Stimulated activated CD4-positive, alpha-beta T cell treated with anti-CD3 and anti-CD28 coated beads, Interleukin-12 subunit alpha, Interleukin-12 subunit beta, amount 100 ng/mL, for 48 hours (primary cell): ENCODE data around the gene FTSJ3.
A peak's percentile ranks its signal among the peaks of the same experiment; 100 is the strongest.
"Not testable (repeated sequence)": the region's sequence is repeated elsewhere in the genome, so short reads cannot be mapped to it uniquely, and the experiment has no call there.

ENCODE experiments used
- DNase-seq, 3 donors: peaks; one replicate each; pipeline ENCODE4 v3.0.0-alpha.2; 2020; ENCODE audit warnings: low read depth in 2 of 3, low spot score in 1 of 3

The FTSJ3 gene

DNA sequence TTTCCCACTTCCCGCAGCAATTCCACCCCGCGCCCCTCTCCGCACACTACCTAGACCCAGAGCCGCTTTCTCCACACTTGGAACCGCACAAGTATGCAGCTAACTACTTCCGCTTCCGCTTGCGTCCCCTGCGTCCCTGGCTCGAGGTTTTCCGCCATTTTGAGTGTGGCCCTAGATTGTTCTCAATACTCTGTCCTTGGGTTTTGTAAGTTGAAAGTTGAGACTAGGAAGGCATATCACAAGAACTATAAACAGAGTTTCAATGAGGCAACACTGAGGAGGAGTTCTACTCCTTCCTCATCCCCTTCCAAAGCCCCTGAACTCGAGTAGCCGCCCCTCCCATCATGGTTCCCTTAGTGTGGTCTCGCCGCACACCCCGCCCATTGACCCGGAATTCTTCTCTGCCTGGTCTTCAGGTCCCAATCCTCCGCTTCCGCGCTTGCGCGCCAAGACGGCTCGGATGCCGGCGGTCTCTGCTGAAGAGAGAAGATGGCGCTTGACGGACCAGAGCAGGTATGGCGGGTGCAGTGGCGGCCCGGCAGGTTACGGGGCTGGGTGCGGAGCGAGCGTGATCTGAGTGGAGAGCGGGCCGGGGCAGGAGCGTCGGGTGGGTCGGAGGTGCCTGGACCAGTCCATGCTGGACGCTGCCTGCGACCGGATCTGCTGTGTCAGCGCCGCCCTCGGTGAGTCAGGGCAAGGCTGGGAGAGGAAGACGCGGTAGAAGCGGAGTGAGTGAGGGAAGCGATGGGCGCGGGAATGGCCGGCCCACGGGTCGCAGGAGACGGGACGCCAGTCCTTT is at the start of gene FTSJ3, which contains the start of gene PSMC5:
FTSJ3 (minus strand) TSS at position 662 of the 799 bp plus-strand sequence. CDS start 761 bp downstream, outside the sequence.
PSMC5 (plus strand) TSS at position 430 of the 799 bp plus-strand sequence; CDS start at position 490, 60 bp downstream.
- peak; percentile 88 to 94 (median 92) for DNase-seq

DNA sequence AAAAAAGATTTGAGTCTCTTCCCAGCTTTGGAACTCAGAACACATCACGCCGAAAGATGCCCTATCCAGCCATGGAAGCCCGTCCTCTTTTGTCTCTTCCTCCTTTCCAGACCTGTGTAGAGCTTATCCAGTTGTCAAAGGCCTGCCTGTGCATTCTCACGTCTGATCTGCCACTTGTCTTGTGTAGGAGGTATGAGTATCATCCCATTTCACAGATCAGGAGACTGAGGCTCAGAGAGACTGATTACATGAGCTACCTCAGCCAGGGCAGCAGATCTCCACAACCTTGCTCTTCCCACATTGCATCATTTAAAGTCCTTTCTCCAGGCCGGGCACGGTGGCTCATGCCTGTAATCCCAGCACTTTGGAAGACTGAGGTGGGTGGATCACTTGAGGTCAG is 47.2 kb upstream of the FTSJ3 start:
- DNase-seq, result not testable (repeated sequence)

- DNase-seq, result not testable (repeated sequence)
Measured at GRCh38 chr17:63874061-63874626, 46.7 kb upstream of the FTSJ3 start.

DNA sequence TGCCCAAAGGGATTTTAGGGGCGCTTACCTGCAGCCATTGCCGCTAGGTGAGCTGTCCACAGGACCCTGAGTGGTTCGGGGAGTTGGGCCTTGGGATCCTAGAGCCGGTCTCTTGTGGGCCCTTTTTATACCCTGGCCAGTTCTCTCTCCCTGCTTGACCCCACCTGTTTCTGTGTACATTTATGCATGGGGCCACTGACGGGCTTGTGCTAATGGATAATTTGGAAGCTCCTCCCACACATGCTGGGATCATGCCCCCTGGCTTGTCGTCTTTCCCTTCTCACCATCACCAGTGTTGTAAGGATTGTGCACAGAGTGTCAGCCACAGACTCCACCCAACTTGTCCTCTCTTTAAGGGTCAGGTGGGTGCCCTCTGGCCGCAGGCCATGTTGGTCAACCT is 46.1 kb upstream of the FTSJ3 start, which contains the start of gene CSH2:
CSH2 (minus strand) TSS at position 101 of the 400 bp plus-strand sequence; CDS start at position 38, 63 bp downstream.
- DNase-seq, result not testable (repeated sequence)

DNA sequence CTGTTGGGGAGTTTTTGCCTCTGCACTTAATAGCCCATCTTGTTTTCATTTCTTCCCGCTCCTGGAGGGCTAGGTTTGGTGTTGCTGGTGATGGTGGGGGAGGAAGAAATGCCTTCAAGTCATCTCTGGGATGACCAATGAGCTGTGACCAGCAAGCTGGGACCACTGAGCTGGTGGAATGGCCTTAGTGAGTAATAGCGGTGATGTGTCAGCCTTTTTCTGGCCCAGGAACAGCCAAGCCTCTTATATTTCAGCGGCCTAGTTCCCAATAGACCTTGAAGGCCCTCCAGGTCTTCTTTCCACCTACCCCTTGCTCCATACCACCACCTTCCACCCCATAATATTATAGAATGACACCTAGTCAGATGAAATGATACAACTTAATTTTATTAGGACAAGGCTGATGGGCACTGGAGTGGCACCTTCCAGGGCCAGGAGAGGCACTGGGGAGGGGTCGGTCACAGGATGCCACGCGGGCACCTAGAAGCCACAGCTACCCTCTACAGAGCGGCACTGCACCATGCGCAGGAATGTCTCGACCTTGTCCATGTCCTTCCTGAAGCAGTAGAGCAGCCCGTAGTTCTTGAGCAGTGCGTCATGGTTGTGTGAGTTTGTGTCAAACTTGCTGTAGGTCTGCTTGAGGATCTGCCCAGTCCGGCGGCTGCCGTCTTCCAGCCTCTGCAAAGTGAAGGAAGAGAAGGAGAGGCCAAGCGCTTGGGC is 44.3 kb upstream of the FTSJ3 start:
- not testable (repeated sequence) for DNase-seq

GRCh38 chr17:63870292-63870665 is 42.8 kb upstream of the FTSJ3 start:
- not testable (repeated sequence) for DNase-seq

GRCh38 chr17:63869491-63870291 is 42.2 kb upstream of the FTSJ3 start:
- DNase-seq, result not testable (repeated sequence)

DNA sequence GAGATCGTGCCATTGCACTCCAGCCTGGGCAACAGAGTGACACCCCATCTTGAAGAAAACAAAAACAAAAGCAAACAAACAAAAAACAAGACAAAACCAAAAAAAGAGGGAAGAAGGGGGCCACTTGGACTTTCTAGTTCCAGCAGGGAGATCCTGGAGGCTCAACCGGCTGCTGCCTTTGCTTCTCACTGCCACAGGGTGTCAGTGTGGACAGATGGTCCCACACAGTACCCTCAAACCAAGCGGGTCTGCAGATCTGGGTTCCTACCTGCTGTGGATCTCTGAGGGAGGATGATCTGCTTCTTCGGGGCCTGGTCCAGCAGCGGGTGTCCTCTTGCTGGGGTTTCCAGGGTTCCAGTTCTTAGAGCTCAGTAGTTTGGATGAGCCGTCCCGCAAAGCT is 39.2 kb upstream of the FTSJ3 start:
- not testable (repeated sequence) for DNase-seq

- no peak for DNase-seq
Measured at GRCh38 chr17:63859257-63859656, 31.8 kb upstream of the FTSJ3 start.

GRCh38 chr17:63856425-63856824 is 29.0 kb upstream of the FTSJ3 start:
- DNase-seq, result not testable (repeated sequence)

DNA sequence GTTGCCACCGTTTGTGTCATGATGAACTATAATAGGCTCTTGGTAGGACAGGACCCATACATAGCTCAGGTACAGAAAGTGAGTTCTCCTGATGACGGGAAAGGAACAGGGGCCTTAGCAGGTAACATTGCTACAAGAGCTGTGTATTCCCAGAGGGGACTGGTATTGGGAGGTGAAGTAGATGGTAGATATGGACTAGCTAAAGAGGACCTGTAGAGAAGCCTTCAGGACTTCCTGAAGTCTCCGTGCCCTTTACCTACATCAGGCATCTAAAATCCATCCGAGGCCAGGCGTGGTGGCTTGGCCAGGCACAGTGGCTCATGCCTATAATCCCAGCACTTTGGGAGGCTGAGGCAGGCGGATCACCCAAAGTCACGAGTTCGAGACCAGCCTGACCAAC is 27.7 kb upstream of the FTSJ3 start:
- no peak for DNase-seq

DNA sequence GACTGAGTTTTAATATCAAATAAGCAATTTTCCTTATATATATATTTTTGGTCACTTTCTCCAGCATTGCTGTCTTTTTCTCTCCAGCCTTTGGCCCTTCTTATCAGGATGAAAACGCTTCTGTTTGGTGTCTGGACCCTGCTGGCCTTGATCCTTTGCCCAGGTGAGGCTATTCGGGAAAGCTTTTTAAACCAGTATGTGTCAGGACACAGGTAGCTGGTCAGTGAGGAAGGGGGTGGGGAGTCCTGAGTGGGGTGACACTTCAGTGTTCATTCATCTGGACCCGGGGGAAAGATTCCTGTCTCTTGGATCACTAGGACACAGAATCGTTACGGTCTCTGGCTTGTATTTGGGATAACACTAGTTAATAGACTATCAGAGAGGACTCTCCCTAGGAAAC is 27.2 kb upstream of the FTSJ3 start:
- DNase-seq, result no peak

- no peak for DNase-seq
Measured at GRCh38 chr17:63853260-63853659, 25.8 kb upstream of the FTSJ3 start.

- no peak for DNase-seq
Measured at GRCh38 chr17:63850401-63850800, 22.9 kb upstream of the FTSJ3 start.

DNA sequence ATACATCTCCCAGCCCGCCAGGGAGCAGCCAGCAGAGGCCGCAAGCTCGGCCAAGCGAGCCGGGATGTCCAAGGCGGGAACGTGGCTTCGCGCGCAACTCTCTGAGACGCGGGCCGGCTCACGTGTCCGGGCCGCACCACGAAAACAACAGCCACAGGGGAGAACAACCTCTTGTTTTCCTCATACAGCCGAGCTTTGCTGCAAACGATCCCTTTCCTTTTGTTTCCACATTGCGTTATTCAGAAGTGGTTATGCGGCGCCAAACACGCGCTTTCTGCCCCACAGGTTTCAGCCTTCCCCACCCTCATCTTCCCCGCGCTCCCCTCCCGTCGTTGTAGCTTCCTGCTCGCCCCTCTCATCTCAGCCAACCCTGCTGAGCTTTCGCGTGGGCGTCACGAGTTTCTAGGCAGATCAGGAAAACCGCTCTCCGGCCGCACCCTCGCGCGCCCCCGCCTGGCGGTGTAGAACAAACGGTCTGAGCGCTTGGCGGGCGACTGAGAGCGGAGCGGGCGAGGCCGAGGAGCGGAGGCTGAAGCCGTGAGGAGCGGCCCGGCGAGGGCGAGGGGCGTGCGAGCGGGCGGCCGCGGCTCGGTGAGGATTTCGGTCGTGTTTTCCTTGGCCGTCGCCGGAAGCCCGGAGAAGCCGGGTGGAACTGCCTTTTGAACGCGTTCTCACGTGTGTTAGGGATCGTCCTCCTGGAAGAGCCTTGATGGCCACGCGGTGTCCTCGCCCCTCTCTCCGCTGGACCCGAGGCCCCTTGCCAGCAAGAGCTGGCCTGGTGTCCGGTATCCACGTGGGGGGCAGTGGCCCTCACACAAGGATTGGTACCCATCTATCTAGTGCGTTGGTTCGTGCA is 21.6 kb upstream of the FTSJ3 start:
- peak; percentile 97 to 98 (median 98) for DNase-seq

DNA sequence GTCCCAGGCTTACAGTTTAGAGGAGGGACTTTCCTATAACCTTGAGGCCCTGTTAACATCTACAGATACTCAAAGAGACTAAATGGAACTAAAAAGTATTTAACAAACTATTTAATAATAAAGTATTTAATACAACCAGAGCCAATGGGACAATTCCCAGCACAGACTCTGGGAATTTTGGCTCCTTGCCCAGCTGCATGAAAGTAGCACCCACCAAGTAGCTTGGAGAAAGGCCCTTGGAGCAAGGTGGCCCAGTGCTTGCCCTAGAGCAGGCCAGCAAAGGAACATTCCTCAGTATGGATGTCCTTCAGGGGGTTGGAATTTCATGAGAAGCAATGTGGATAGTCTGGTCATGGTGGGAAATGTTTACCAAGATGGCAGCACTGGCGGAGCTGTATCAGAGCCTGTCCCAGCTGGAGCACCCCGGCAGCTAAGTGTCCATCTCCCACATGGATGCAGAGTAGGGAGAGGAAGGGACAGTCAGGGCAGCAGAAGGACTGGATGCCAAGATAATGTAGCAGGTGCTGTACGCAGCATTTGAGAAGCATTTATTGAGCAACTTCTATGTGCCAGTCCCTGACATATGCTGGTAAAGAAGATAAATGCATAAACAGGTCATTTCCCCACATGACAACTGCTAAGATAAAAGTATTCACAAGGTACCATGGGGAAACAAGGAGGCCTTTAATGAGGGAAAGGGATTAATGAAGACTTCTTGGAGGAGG is 20.2 kb upstream of the FTSJ3 start:
- no peak for DNase-seq

- no peak for DNase-seq
Measured at GRCh38 chr17:63845509-63845908, 18.0 kb upstream of the FTSJ3 start.

DNA sequence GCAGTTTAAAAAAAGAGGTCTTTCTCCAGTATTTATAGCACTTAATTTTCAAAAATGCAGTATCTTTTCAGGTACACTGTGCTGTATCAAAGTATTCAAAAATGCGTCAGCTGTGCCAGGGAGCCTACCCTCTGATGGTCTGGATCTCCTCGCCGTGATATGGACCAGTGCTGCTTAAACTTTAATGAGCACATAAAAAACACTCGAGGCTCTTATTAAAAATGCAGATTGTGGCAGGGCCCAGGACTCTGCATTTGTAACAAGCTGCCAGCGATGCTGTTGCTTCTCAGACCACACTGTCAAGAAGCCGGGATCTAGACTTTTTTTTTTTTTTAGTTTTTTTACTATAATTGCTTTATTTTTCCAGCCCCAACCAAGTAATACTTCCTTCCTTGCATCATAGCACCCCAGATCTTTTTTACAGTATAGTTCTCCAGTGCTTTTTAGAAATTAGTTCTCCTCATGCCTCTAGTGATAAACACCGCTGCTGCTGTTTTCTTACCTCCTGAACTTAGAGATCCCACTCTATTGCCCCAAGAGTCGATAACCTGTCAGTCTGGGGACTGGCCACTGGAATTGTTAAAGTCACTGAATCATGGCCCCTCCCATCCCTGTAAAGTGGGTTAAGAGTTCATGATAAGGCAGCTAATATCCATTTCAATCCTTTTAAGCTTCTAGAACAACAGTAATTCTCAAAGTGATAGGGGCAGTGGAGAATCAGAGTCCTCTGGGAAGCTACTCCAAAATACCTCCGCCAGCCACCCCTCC is 16.6 kb upstream of the FTSJ3 start:
- no peak for DNase-seq
